Heart left ventricle (tissue), 16 donors: Measurements from ENCODE around the gene SCAANT1. TPM values are rescaled to one million over a fixed set of nuclear protein-coding genes. Genes with fewer than 3 reads are reported as not detected.

ENCODE experiments used
- ATAC-seq, 4 donors: fragments of 200-7000 bp; cut with Tn5 transposase; one replicate each; pipeline ENCODE4 v1.9.1; 2020 to 2022; ENCODE audit warnings: moderate library complexity in 4 of 4, mild to moderate bottlenecking in 3 of 4, moderate number of reproducible peaks in 1 of 4
- DNase-seq, 5 donors: peaks; one replicate each; pipeline ENCODE4 v3.0.0-alpha.2; 2020
- H3K27ac ChIP-seq, 12 donors: fragments of 200-600 bp; sonication (generic) in 4 of 12; one replicate each; pipeline versions ENCODE4 v1.5.0 to v1.8.0; 2016 to 2022; ENCODE audit warnings: mild to moderate bottlenecking in 2 of 12
- H3K27me3 ChIP-seq, 9 donors: fragments of 200-600 bp; sonication (generic) in 2 of 9; one replicate each; pipeline versions ENCODE4 v1.5.1 to v1.8.0; 2016 to 2022; ENCODE audit warnings: mild to moderate bottlenecking in 3 of 9
- H3K36me3 ChIP-seq, 9 donors: fragments of 200-600 bp; sonication (generic) in 2 of 9; one replicate each; pipeline versions ENCODE4 v1.5.0 to v1.8.0; 2018 to 2022; ENCODE audit warnings: mild to moderate bottlenecking in 2 of 9
- H3K4me1 ChIP-seq, 12 donors: fragments of 200-600 bp; sonication (generic) in 4 of 12; one replicate each; pipeline versions ENCODE4 v1.5.0 to v1.8.0; 2016 to 2022; ENCODE audit warnings: mild to moderate bottlenecking in 3 of 12
- H3K4me3 ChIP-seq, 12 donors: fragments of 200-600 bp; sonication (generic) in 4 of 12; one replicate each; pipeline versions ENCODE4 v1.5.0 to v1.8.0; 2017 to 2022; ENCODE audit warnings: mild to moderate bottlenecking in 9 of 12, moderate library complexity in 4 of 12
- H3K9me3 ChIP-seq, 12 donors: fragments of 200-600 bp; sonication (generic) in 4 of 12; one replicate each; pipeline versions ENCODE4 v1.5.0 to v1.8.0; 2016 to 2022; ENCODE audit warnings: mild to moderate bottlenecking in 1 of 12
- POLR2A ChIP-seq, 2 donors: fragments of 450-650 bp; IDR thresholded peaks; one replicate each; pipeline ENCODE4 v1.6.1; 2017; ENCODE audit warnings: antibody characterized with exemption in 2 of 2, mild to moderate bottlenecking in 2 of 2, moderate library complexity in 2 of 2
- WGBS, 4 donors: extraction: QIAGEN DNeasy Blood & Tissue Kit in 2 of 4; methylation state at CpG; one replicate each; pipeline versions ENCODE4 v1.1.5 to v1.1.7; 2013 to 2018; 5-methylcytosine and 5-hydroxymethylcytosine counted together
- intact Hi-C, 10 donors: fragments of 100-400 bp; cut with DNase I; formaldehyde crosslinking; loops; one replicate each; pipeline versions ENCODE4 v1.11.1 to v1.14.2; 2022
- polyA plus RNA-seq, 2 donors: library from polyadenylated mRNA; stranded (reverse); fragments of 200-250 nt; gene quantifications; one replicate each; pipeline ENCODE4 v1.2.3, GENCODE V29; 2013
- total RNA-seq, 9 donors: library from RNA; depleted of rRNA in 2 of 9; stranded (reverse); fragments of >200 nt in 2 of 9; fragmentation: NEBNext Ultra II Directional in 3 of 9; extraction: Animal tissue kit (Norgen Biotek cat#: 25700) in 3 of 9; gene quantifications; one replicate each; pipeline versions ENCODE4 v1.1.0 to v1.2.4, GENCODE V29; 2016 to 2023
- TF ChIP-seq, protein P1 (sequence below), 12 donors: fragments of 200-600 bp; sonication (generic) in 4 of 12; IDR thresholded peaks; one replicate each; pipeline versions ENCODE4 v1.5.0 to v1.8.0; 2018 to 2022; ENCODE audit warnings: antibody characterized with exemption in 12 of 12, mild to moderate bottlenecking in 5 of 12
- donor health status: ischemic (EF 13 %, LVEDD 7.1; RV severe dilation, severe dysfunction).
- donor health status: healthy with polysubstance abuse.
- donor health status: DM: no; HTN: yes; CAD: no.
- donor health status: DM: no; HTN: no; CAD: no.
- donor health status: ischemic (EF 25% LVEDD 6.9; RV normal size, moderate dysfunction).
- donor health status: ischemic (EF 25% LVEDD 5.7; RV mildly dilated, moderate dysfunction).
- donor health status: healthy.
- donor health status: DM: yes; HTN: yes; CAD: no.
- donor health status: ischemic (EF 35%, LVEDD 5.7; RV mildly dilated, moderate dysfunction).
- donor health status: nonischemic (EF 11% LVEDD 7.7; RV severe dilation, severe dysfunction).
- donor health status: DM: yes; HTN: yes; CAD: no.
- donor health status: PGD.
- donor health status: ischemic (EF 29% LVEDD 5.4; RV normal size, mild dysfunction).
- donor health status: nonischemic (EF 23%, LVEDD 6.1; RV moderate dilation, normal function).

The SCAANT1 gene
- total and polyA plus RNA-seq, 11 donors, result not detected

DNA sequence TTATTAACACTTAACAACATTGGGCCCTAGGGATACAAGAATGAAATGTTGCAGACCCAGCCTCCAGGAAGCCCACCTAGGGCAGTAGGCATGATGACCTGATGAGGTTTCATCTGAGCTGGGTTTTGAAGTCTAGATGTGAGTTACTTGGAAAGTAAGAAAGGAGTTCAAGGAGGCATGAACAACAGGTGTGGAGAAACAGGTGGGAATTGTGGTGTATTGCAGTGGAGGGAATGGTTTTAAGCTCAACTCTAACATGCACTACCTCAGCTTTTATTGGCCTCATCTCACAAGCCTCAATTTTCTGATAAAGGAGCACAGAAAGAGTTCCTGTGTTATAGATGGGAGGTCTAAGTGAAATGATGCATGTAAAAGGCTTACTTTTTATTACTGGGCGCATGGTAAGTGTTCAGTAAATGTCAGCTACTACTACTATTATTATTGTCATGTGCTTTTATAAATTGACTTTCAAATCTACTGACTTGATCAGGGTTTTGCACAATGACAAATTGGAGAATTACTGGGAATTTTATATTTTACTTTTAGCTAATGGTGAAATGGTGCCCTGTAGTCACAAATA lies 19.3 kb downstream of the SCAANT1 start:
- H3K9me3 ChIP-seq, result no peaks in the 10 kb centered on the region
- intact Hi-C loops, result no loop called here
- no peak for TF ChIP-seq POLR2A (IDR thresholded peaks at IDR 0.05)
- TF ChIP-seq, protein P1, sequence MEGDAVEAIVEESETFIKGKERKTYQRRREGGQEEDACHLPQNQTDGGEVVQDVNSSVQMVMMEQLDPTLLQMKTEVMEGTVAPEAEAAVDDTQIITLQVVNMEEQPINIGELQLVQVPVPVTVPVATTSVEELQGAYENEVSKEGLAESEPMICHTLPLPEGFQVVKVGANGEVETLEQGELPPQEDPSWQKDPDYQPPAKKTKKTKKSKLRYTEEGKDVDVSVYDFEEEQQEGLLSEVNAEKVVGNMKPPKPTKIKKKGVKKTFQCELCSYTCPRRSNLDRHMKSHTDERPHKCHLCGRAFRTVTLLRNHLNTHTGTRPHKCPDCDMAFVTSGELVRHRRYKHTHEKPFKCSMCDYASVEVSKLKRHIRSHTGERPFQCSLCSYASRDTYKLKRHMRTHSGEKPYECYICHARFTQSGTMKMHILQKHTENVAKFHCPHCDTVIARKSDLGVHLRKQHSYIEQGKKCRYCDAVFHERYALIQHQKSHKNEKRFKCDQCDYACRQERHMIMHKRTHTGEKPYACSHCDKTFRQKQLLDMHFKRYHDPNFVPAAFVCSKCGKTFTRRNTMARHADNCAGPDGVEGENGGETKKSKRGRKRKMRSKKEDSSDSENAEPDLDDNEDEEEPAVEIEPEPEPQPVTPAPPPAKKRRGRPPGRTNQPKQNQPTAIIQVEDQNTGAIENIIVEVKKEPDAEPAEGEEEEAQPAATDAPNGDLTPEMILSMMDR (IDR thresholded peaks at IDR 0.05), result no peak
- no peak overlapping the region for H3K4me3 ChIP-seq
- no peak for DNase-seq
- H3K27ac ChIP-seq, result no peak overlapping the region
- H3K36me3 ChIP-seq, result peaks cover 0 to 12% (median 2%) of the 10 kb centered on the region in 9 donors
- peaks cover 0 to 35% (median 25%) of the 10 kb centered on the region in 12 donors for H3K4me1 ChIP-seq
- 97 to 100% (median 99%) methylated on average over 1 of the region's 1 CpG for WGBS, 4 donors
- H3K27me3 ChIP-seq, result no peaks in the 10 kb centered on the region
- ATAC-seq, result no peak

DNA sequence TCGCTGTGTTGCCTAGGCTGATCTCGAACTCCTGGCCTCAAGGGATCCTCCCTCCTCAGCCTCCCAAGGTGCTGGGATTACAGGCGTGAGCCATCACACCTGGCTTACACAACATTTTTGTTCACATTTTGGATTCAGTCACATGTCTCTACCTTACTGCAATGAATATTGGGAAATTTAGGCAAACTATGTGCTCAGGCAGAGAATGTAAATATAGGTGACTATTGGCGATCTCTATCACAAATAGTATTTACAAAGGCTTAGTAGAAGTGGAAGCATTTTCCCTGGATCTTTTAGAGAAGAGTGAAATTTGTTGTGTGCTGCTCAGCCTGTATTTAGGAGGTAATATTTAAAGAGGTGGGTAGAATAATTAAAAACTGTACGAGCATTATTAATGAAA lies 20.7 kb downstream of the SCAANT1 start:
- Histone ChIP-seq H3K9me3 (no peaks in the 10 kb centered on the region), H3K4me3 (no peak overlapping the region), H3K27ac (no peak overlapping the region), H3K36me3 (peaks cover 0 to 12% (median 2%) of the 10 kb centered on the region in 9 donors), H3K4me1 (peaks cover 0 to 37% (median 25%) of the 10 kb centered on the region in 12 donors), H3K27me3 (no peaks in the 10 kb centered on the region)
- no peak for ATAC-seq
- intact Hi-C loops, result no loop called here
- TF ChIP-seq POLR2A (IDR thresholded peaks at IDR 0.05), result no peak
- TF ChIP-seq, protein P1 (IDR thresholded peaks at IDR 0.05), result no peak
- DNase-seq, result no peak
- WGBS, 4 donors, result 93 to 98% (median 98%) methylated on average over 5 of the region's 5 CpGs

DNA sequence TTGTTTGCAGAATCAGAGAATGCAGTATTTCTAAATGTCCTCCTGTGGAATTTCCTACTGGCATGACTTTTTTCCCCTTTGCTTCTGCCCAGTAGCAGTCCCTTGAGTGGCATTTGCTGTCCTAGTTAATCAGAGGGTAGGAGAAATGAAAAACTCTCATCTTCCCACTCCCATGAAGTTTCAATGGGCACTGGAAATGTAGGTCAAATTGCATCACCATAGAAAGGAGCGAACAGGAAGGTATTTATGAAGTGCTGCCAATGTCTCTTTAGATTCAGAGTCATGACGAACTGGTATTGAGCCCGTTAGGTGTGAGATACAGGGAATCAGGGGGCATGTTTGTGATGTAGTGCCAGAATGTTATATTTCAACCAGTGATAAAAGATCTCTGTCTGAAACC lies 25.3 kb downstream of the SCAANT1 start:
- ATAC-seq, result peak in 3 of 4 donors; percentile 30 to 63 (median 38)

DNA sequence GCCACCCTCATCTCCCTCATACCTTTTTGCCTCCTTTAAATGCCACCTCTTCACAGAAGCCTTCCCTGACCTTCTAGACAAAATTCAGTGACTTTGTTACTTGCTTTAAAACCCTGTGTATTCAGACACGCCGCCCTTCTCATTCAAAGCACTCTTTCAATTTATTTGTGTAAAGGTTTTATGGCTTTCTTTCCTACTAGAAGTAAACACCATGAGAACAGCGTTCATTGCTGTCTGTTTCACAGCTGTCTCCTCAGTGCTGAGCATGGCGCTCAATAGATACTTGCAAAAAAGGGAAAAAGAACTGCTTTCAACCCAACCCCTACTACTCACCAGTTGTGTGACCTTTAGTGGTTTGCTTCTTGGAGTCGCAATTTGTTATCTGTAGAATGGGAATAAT lies 31.5 kb downstream of the SCAANT1 start:
- no peak for ATAC-seq
- Histone ChIP-seq H3K27ac (no peak overlapping the region), H3K36me3 (no peaks in the 10 kb centered on the region), H3K27me3 (no peaks in the 10 kb centered on the region), H3K4me1 (peaks cover 0 to 33% (median 15%) of the 10 kb centered on the region in 12 donors), H3K9me3 (no peaks in the 10 kb centered on the region), H3K4me3 (no peak overlapping the region)
- TF ChIP-seq POLR2A (IDR thresholded peaks at IDR 0.05), result no peak
- TF ChIP-seq, protein P1 (IDR thresholded peaks at IDR 0.05), result no peak
- 91 to 96% (median 94%) methylated on average over 5 of the region's 5 CpGs for WGBS, 4 donors
- intact Hi-C loops, result no loop called here
- no peak for DNase-seq

More for the DNA sequence above, 25.3 kb downstream of the SCAANT1 start:
- H3K27ac ChIP-seq, result no peak overlapping the region
- no peak for TF ChIP-seq POLR2A (IDR thresholded peaks at IDR 0.05)
- TF ChIP-seq, protein P1 (IDR thresholded peaks at IDR 0.05), result no peak
- H3K9me3 ChIP-seq, result no peaks in the 10 kb centered on the region
- DNase-seq, result no peak
- 32 to 60% (median 49%) methylated on average over 3 of the region's 3 CpGs for WGBS, 4 donors
- peaks cover 0 to 22% (median 11%) of the 10 kb centered on the region in 12 donors for H3K4me1 ChIP-seq
- H3K4me3 ChIP-seq, result no peak overlapping the region
- intact Hi-C loops, result no loop called here
- no peaks in the 10 kb centered on the region for H3K27me3 ChIP-seq
- H3K36me3 ChIP-seq, result peaks cover 0 to 11% (median 2%) of the 10 kb centered on the region in 9 donors
